HG03045 (cell line): ENCODE data around the gene DEPDC5.
A peak's percentile ranks its signal among the peaks of the same experiment; 100 is the strongest.
"Not testable (repeated sequence)": the region's sequence is repeated elsewhere in the genome, so short reads cannot be mapped to it uniquely, and the experiment has no call there.

Source experiments
- ATAC-seq: cut with Tn5 transposase; IDR thresholded peaks from one replicate; pipeline ENCODE4 v1.9.1; 2021; ENCODE audit warnings: mild to moderate bottlenecking, moderate library complexity; ENCODE audit not compliant: unreplicated experiment

The DEPDC5 gene

DNA sequence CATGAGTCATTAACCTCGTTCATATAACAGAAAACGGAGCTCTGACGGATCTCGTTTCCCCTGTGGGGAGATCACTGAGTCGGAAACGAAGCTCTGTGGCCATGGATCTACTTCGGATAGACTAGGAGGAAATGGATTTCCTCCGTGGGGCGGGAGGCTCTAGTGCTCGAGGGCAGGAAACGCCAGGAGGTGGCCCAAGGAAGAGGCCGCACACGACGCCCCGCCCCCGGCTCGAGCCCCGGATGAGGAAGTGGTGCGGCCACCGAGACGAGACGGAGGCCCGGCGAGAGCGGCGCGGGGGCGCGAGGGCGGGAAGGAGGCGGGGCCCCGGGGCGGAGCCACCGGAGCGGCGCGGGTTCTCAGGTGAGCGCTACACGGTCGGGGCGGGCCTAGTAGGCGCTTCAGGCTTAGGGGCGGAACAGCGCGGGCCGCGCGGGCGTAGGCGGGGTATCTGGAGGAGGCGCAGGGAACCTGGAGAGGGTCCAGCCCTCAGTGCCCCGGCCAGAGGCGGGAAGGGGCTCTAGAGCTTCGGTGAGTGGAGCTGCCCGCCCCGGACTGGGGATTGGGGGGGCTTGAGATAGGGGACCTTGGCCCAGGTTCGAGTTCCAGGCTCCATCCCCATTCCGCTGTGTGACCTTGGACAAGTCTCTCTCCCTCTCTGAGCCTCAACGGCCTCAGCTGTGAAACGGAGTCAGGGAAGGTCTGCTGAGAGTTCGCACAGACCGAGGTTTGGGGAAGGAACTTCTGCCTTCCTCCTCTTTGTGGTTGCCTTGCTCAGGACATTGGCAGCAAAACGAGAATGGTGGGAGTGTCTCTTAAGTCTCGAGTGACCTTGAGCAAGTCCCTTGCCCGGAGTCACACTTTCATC lies at the start of gene DEPDC5:
DEPDC5 (plus strand) TSS at position 386 of the 868 bp plus-strand sequence. CDS start 903 bp downstream, outside the sequence.
- peak; percentile 66 for ATAC-seq

DNA sequence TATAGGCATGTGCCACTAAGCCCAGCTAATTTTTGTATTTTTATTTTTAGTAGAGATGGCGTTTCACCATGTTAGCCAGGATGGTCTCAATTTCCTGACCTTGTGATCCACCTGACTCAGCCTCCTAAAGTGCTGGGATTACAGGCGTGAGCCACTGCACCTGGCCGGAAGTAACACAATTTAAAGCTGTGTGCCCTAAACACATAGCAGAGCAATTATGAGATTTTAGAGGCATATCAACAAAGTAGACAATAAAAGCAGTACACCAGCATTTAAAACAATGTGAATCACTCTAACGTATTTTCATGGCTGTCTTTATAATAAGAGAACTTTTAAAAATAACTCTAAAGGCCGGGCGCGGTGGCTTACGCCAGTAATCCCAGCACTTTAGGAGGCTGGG lies 46.3 kb upstream of the DEPDC5 start:
- ATAC-seq, result no peak

DNA sequence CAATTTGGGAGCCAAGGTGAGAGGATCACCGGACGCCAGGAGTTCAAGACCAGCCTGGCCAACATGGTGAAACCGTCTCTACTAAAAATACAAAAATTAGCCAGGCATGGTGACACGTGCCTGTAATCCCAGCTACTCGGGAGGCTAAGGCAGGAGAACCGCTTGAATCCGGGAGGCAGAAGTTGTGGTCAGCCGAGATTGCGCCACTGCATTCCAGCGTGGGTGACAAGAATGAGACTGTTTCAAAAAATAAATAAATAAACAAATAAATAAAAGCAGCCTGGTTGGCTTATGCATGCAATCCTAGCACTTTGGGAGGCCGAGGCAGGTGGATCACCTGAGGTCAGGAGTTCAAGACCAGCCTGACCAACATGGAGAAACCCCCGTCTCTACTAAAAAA lies 42.6 kb upstream of the DEPDC5 start:
- not testable (repeated sequence) for ATAC-seq

DNA sequence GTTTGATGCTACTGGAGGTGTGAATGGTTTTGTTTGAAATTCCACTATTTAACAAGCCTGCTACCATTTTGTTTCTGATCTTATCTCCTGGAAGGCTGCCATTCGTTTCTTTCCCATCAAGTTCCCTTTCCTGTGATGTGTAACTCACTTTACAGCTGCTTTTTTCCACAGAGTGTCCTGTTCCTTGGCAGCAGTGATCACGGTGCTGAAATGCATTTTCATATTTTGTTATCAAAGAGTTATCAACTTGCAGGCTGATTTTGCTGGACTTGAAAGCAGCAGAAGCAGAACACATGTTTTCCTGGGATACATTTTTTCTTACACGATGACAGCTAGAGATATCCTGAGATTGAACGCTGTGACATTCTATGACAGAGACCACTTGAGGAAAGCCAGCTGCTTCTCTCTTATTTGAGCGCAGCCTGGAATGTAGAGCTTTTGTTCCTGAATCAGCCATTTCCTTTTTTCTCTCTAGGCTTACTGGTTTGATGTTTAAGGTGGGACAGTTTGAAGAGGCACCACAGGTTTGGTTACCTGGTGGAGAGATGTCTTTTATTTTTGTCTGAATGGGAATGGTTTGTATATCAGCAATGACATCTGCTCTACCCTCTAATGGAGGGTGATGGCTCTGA lies 38.6 kb upstream of the DEPDC5 start:
- ATAC-seq, result no peak

DNA sequence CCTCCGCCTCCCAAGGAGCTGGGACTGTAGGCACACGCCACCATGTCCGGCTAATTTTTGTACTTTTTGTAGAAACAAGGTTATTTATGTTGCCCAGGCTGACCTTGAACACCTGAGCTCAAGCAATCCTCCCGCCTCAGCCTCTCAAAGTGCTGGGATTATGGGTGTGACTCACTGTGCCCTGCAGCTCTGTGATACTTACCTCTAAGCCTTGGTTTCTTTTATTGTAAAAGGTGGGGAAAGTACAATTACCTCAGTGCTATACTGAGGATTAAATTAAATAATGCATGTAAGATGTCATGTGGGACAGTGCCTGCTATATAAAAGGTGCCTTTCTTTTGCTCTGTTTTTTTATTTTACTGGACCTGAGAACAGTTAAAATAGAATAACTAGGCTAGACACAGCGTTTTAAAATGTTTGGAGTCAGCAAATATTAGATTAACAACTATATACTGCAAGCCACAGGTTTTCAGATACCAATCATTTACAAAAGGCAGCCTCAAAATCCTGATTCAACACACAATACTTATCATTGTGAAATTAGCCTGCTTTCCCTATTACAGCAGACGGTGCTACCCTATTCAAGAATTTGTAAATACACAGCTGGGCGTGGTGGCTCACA lies 33.9 kb upstream of the DEPDC5 start:
- no peak for ATAC-seq

DNA sequence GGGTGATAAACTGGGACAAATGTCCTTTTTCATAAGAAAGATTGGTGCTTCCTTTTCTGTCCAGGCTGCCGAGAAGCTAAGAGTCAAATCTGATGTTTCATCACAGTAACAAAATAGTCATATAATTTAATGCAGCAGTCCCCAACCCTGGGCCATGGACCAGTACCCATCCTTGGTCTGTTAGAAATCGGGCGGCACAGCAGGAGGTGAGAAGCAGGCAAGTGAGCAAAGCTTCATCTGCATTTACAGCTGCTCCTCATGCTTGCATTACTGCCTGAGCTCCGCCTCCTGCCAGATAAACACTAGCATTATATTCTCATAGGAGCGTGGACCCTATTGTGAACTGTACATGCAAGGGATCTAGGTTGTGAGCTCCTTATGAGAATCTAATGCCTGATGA lies 30.1 kb upstream of the DEPDC5 start:
- no peak for ATAC-seq

DNA sequence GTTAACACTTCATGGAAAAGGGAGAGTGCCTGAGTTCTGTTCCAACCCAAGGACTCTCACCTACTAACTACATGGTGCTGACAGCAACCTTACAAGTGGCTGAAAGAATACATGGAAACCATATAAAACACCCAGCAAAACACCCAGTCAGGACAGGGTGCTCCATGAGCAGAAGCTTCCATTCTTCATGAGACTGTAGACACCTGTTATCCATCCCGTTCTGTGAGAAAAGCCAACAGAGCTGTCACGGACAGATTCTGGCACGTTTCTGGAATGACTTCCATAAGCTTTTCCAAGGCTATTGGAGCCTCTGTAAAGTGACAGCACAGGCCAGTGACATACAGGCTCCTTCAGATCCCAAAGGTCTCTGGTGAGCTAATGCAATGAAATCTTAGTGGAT lies 27.1 kb upstream of the DEPDC5 start:
- ATAC-seq, result no peak

DNA sequence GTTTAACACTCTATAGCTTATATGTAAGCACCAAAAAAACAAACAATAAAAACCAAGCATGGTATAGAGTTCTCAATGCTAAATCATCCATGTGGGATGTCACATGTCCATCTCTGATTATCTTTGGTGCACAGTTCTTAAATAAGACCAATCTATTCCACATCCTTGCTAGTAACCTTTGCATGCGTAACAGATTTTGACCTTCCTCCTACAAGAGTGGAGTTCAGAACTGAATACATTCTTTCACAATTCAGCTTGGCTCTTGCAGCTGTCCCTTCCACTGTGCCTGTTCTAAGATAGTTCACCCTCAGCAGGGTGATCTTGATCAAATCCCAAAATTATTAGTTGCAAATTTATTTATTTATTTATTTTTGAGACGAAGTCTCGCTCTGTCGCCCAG lies 25.0 kb upstream of the DEPDC5 start:
- ATAC-seq, result no peak

DNA sequence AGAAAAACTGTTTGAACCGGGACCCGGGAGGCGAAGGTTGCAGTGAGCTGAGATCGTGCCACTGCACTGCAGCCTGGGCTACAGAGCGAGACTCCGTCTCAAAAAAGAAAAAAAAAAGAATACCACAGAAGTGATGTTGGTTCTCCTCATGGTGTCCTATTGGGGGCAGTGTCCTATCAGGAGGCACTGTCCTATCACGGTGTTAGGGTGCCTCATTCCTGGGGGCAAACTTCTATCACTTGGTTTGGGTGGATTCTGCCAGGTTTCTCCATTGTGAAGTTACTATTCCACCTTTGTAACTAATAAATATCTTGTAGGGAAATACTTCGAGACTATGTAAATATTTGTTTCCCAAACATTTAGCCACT lies 23.5 kb upstream of the DEPDC5 start:
- ATAC-seq, result no peak

DNA sequence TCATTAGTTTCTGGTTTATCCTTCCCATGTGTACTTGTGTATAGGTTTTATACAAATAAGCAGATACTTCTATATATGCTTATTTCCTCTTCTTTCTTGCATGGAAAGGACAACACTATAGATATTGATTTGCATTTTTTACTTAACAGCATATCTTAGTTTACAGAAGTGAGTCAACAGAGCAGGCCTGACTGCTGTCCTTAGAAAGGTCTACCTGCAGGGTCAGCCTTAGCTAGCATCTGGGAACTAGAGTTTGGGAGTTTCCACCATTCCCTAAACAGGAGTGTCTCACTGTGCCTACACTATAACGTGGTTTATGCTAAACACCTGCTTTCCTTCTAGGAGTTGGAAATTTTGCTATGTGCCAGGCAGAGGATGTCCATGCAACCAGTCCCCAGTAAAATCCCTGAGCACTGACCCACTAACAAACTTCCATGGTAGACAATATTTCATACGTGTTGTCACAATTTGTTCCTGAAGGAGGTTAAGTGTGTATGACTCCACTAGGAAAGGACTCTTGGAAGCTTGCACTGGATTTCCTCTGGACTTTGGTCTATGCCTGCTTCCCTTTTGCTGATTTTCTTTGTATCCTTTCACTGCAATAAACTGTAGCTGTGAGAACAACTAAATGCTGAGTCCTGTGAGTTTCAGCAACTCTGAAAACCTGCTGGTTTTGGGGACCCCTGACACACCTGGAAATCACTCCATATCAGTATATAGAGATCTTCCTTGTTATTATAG lies 21.6 kb upstream of the DEPDC5 start:
- ATAC-seq, result no peak

DNA sequence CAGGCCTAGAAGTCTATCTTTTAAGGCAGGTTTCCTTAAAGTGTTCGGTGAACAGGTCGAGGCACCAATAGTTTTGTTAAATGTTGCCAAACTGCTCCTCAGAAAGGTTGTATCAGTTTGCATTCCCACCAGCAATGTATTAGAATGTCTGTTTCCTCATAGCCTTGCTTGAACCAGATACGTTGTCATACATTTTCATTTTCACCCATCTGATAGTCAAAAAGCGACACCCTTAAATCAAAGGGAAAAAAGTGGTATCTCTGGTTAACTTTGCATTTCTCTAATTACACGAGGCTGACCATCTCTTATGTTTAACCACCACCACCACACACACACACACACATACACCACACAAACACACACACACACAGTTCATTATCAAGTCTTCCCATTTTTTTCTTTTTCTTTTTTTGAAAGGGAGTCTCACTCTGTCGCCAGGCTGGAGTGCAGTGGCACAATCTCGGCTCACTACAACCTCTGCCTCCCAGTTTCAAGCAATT lies 20.2 kb upstream of the DEPDC5 start:
- no peak for ATAC-seq

DNA sequence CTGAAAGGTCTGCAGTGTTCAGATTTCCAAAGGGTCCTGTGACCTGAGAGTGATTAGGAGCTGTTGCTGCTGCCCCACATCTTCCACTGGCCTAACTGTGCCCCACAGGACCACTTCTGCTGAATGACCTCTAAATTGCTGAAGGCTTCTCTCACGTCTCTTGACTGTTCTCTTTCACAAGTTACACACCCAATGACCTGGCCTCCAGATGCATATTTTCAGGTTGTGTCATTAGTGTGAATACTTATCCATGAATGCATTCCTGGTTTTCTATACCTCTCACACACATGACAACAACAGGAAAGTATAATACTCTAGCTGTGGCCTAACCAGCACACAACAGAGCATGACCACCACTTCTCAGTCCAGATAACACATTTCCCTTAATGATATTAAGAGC lies 19.3 kb upstream of the DEPDC5 start:
- ATAC-seq, result no peak

DNA sequence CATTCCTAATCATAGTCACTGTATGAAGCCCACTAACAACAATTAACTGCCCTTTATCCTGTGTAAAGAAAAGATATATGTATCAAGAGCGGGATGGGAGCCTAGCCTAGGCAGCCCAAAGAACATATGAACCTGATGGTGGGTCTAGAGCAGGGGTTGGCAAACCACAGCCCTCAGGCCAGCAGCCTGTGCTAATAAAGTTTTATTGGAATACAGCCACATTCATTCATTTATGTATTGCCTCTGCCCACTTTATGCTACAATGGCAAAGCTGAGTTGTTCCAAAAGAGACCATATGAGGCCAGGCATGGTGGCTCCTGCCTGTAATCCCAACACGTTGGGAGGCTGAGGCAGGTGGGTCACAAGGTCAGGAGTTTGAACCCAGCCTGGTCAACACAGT lies 17.4 kb upstream of the DEPDC5 start:
- no peak for ATAC-seq

DNA sequence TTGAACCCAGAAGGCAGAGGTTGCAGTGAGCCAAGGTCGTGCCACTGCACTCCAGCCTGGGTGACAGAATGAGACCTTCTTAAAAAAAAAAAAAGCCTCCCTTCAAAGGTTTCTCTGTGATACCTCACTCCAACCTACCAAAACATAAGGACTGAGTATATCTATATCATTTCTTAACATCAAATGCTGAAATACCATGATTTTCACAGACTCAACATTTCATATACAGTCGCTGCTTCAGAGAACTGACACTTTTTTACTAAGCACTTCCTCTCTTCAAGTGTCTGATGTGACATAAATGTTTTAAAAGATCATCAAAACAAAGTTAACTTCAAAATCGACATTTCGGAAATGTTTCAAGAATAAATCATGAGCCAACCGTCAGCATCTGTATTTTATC lies 15.9 kb upstream of the DEPDC5 start:
- no peak for ATAC-seq

DNA sequence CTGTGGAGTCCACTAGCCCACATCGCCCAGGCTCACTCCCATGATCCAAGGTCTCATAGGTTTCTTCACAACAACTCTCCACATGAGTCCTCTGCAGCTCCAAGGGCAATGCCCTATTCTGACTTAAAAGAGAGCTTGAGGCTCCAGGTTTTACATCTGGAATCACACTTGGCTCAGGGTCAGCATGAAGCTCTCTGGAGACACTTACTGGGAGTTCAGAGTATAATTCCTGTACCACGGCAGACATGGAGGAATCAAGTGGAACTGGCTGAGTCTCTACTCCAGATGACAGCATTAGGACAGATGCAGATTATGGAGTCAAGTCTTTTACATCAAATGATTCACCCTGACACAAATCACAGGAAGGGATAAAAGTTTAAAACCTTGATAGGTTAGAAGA lies 15.3 kb upstream of the DEPDC5 start:
- ATAC-seq, result no peak

DNA sequence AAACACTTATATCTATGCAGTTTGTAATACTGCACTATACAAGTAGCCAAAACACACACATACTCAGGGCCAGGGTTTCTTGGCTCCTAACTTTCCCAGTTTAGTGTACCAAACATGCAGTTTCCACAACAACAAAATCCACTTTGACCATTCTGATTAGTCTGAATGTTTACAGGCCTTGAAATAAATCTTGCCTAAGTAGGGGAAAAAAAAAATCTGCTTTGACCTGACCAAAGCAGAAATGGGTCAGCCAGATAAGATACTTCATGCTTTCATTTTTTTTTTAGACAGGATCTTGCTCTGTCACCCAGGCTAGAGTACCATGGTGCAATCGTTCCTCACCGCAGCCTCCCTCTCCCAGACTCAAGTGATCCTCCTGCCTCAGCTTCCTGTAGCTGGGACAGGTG lies 14.0 kb upstream of the DEPDC5 start:
- ATAC-seq, result no peak

DNA sequence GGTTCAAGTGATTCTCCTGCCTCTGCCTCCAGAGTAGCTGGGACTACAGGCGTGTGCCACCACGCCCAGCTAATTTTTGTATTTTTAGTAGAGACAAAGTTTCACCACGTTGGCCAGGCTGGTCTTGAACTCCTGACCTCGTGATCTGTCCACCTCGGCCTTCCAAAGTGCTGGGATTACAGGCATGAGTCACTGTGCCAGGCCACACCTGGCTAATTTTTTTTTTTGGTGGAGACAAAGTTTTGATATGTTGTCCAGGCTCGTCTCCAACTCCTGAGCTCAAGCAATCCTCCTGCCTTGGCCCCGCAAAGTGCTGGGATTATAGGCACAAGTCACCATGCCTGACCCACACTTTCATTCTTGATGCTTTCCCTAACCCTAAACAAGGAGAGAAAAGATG lies 13.5 kb upstream of the DEPDC5 start:
- ATAC-seq, result not testable (repeated sequence)

DNA sequence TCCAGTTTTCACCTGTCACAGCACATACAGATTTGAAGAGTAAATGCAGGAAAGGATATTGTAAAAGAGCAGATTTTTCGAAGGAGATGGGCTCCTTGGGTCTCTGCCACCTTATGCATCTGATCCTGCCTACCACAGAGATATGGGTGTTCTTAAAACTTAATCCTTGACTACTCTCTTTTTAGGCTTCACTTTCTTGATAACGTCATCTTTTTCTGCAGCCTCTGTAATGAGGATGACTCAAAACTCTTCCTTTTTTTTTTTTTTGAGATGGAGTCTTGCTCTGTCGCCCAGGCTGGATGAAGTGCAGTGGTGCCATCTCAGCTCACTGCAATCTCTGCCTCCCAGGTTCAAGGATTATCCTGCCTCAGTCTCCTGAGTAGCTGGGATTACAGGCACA lies 11.7 kb upstream of the DEPDC5 start:
- no peak for ATAC-seq

DNA sequence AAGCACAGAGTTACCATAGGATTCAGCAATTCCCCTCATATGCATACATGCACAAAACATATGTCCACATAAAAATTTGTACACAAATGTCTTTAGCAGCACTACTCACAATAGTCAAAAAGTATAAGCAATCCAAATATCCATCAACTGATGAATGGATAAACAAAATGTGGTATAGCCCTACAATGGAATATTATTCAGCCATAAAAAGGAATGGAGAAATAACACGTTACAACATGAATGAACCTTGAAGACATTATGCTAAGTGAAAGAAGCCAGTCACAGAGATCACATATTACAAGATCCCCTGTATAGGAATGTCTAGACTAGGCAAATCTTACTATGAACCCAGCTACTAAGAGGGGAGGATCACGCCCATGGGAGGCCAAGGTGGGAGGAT lies 11.1 kb upstream of the DEPDC5 start:
- no peak for ATAC-seq

DNA sequence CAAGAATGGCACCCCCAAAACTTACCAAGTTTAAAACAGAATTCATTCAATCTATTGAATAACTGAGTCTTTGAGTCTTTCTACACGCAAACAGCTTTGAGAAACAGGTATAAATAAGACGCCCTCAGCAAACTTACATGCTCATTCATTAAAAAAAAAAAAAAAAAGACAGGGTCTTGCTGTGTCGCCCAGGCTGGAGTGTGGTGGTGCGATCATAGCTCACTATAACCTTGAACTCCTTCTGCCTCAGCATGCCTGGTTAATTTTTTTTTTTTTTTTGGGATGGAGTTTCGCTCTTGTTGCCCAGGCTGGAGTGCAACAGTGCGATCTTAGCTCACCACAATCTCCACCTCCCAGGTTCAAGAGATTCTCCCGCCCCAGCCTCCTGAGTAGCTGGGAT lies 9.9 kb upstream of the DEPDC5 start:
- no peak for ATAC-seq

DNA sequence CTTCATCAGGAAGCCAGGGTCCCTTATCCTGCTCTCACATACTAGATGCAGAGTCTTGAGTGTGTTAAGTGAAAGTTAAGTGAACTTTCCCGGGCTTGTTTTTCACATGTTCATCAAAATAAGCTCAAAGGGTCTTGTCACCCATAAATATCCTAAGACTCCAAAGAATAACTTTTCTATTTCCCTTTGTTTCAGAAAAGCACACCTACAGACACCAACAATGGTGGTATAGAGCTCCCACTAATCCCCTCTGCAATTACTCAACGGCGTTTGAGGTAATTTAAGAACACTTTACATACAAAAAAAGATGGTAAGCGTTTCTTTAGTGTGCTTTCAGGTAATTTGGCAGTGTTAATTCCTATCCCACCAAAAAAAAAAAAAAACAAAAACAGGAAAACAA lies 6.4 kb upstream of the DEPDC5 start:
- ATAC-seq, result no peak
